ENCODE measurements around the gene MATN1. TPM values are rescaled to one million over a fixed set of nuclear protein-coding genes. Genes with fewer than 3 reads are reported as not detected.

MATN1 gene
- polyA plus RNA-seq, 1 donor, result 0.30 TPM

DNA sequence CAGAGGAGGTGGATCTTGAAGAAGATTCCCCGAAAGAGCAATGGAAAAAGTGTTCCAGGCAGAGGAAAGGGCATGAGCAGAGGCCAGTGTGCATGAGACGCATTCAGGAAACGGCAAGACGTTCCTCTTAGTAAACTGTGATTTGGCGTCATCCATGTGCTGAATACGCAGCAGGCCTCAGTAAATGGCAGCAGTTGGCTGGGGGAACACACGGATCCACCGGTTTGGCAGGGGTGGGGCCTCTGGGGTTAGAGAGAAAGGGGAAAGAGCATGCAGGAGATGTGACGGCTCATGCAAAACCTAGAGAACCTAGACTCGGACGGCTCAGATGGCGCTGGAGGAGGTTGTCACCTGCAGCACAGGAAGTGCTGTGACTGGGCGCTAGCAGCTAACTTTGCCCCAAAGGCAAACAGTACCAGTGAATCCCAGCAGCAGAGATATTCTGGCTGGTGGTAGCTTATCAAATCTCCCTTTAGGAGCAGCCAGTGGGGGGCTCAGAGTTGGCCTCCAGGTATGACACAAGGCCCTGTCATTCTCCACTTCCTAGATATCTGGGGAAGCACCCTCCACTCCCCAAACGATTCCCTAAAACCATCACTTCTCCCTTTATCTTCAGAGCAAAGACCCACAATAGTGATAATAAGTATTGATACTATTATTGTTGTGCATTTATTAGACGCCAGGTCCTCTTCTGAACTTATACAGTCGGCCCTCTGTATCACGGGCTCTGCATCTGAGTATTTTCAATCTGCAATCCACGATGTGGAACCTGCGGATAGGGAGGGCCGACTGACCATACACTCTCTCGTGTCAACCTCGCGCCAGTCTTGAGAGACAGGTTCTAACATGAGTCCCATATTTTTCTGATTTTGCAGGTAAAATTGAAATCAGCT, 26.6 kb upstream of the MATN1 start:
- Histone ChIP-seq H3K27ac (ENCODE audit: low read length) (no peak overlapping the region), H3K27me3 (ENCODE audit: control insufficient read depth, insufficient read depth, low read length) (no peaks in the 10 kb centered on the region), H3K9me3 (ENCODE audit: control insufficient read depth, low read depth, low read length) (no peaks in the 10 kb centered on the region), H3K4me1 (ENCODE audit: control insufficient read depth, insufficient read depth, low read length) (peaks cover 58% of the 10 kb centered on the region), H3K4me3 (ENCODE audit: low read length) (no peak overlapping the region), H3K36me3 (ENCODE audit: control insufficient read depth, insufficient read depth, low read length) (no peaks in the 10 kb centered on the region)
- WGBS (ENCODE audit: insufficient coverage, low lambda C conversion rate), result 74% methylated on average over 3 of the region's 23 CpGs
- DNase-seq, result no peak

DNA sequence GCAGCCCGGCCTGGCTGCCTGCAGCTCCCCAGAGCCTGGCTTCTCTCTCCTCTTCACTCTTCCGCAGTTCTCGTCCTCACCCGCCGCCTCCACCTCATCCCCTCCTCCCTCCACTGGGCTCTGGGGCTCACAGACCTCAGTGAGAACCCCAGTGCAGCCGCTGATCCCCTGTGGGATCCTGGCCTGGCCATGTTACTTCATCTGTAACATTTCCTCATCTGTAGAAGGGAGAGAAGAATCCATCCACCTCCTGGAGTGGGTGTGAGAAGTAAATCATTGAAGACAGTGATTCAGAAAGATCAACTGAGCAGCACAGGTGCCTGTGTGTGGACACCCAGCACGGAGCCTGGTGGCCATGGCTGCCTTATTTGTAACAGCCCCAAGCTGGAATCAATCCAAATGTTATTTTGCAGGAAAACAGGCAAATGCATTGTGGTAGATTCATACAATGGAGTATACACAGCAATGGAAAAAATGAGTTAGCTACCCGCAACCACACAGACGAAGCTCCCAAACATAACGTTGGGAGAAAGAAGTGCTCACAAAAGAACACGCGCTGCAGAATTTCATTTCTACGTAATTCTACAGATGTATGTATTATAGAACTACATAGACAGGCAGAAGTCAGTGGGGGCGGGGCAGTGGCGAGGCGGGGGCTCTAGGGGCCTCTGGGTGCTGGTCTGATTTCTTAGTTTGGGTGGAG, 25.5 kb upstream of the MATN1 start:
- Histone ChIP-seq H3K4me1 (ENCODE audit: control insufficient read depth, insufficient read depth, low read length) (peaks cover 68% of the 10 kb centered on the region), H3K9me3 (ENCODE audit: control insufficient read depth, low read depth, low read length) (no peaks in the 10 kb centered on the region), H3K27me3 (ENCODE audit: control insufficient read depth, insufficient read depth, low read length) (no peaks in the 10 kb centered on the region), H3K4me3 (ENCODE audit: low read length) (no peak overlapping the region), H3K36me3 (ENCODE audit: control insufficient read depth, insufficient read depth, low read length) (no peaks in the 10 kb centered on the region), H3K27ac (ENCODE audit: low read length) (peak overlapping the region; percentile 57)
- WGBS (ENCODE audit: insufficient coverage, low lambda C conversion rate), result no CpG with 5 or more reads among the region's 16 CpGs
- DNase-seq, result peak in 1 of 2 donors; percentile 46

DNA sequence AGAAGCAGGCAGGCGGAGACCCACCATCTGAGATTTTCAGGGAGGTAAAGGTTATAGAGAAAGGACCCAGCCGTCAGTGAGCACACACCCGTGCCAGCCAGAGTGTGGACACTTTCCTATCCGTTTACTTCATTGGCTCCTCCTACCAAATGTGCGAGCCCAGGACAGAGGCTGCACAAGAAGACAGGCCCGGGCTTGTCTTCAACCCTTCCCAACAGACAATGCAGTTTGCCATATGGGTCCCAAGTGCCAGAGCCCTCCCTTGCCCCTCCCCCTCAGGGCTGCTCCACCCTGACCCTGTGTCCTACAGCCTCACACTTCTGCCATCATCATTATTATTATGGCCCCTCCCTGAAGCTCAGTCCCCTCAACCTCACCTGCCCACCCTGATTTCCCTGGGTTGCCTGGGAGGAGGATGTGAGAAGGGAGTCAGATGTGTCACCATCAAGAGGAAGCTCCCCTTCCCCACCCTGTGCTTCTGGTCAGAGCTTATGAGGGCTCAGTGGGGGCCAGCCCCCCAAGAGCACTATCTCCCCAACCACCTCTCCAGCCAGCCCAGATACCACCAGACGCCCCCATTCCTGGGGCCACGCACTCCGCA, 24.8 kb upstream of the MATN1 start:
- no peaks in the 10 kb centered on the region for H3K36me3 ChIP-seq (ENCODE audit: control insufficient read depth, insufficient read depth, low read length)
- peak overlapping the region; percentile 57 for H3K27ac ChIP-seq (ENCODE audit: low read length)
- DNase-seq, result no peak
- WGBS (ENCODE audit: insufficient coverage, low lambda C conversion rate), result no CpG with 5 or more reads among the region's 9 CpGs
- H3K9me3 ChIP-seq (ENCODE audit: control insufficient read depth, low read depth, low read length), result no peaks in the 10 kb centered on the region
- H3K4me1 ChIP-seq (ENCODE audit: control insufficient read depth, insufficient read depth, low read length), result peaks cover 68% of the 10 kb centered on the region
- no peak overlapping the region for H3K4me3 ChIP-seq (ENCODE audit: low read length)
- no peaks in the 10 kb centered on the region for H3K27me3 ChIP-seq (ENCODE audit: control insufficient read depth, insufficient read depth, low read length)

DNA sequence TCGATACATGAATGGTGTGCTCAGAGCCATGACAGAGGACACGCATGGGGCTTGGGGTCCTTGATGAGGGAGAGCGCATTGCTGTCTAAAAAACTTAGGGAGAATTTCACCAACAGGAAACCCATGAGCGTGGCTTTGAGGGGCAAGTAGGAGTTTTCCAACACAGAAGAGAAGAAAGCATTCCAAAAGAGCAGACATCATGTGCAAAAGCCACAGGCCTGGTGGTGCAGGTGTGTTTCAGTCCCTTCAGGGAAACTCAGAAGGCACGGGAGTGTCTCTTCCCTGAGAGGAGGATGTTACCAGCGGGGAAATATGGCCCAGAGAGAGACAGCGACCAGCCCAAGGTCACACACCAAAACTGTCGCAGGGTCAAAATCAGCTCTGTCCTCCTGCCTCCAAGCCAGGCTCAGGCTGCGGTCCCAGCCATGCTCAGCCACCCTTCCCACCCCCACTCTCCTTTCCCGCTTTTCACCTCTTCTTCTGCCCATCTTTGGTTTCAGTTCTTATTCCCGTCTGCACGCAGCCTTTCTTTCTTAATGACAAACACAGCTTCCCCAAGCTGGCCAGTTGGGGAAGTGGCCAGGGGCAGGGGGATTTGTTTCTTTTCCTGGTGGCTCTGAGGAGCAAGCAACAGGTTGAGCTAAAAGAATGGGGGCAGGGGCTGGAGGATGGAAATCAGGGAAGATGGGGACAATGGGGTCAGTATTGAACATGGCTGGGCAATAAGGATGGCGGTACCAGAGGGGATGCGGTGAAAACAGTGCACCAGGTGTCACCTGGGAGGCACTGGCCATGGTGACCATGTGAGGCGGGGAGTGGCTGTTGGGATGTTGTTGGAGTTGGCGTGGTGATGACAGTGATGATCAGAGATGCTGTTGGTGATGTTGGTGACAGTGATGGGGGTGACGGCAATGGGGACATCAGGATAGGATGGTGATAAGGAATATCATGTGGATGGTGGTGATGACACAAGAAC, 23.9 kb upstream of the MATN1 start:
- H3K9me3 ChIP-seq (ENCODE audit: control insufficient read depth, low read depth, low read length), result no peaks in the 10 kb centered on the region
- H3K36me3 ChIP-seq (ENCODE audit: control insufficient read depth, insufficient read depth, low read length), result no peaks in the 10 kb centered on the region
- no peak for DNase-seq
- peak overlapping the region; percentile 91 for H3K27ac ChIP-seq (ENCODE audit: low read length)
- no CpG with 5 or more reads among the region's 17 CpGs for WGBS (ENCODE audit: insufficient coverage, low lambda C conversion rate)
- H3K4me3 ChIP-seq (ENCODE audit: low read length), result no peak overlapping the region
- H3K27me3 ChIP-seq (ENCODE audit: control insufficient read depth, insufficient read depth, low read length), result no peaks in the 10 kb centered on the region
- H3K4me1 ChIP-seq (ENCODE audit: control insufficient read depth, insufficient read depth, low read length), result peaks cover 66% of the 10 kb centered on the region

- H3K9me3 ChIP-seq (ENCODE audit: control insufficient read depth, low read depth, low read length), result no peaks in the 10 kb centered on the region
- H3K27ac ChIP-seq (ENCODE audit: low read length), result peak overlapping the region; percentile 91
- H3K4me1 ChIP-seq (ENCODE audit: control insufficient read depth, insufficient read depth, low read length), result peaks cover 66% of the 10 kb centered on the region
- WGBS (ENCODE audit: insufficient coverage, low lambda C conversion rate), result no CpG with 5 or more reads among the region's 16 CpGs
- H3K27me3 ChIP-seq (ENCODE audit: control insufficient read depth, insufficient read depth, low read length), result no peaks in the 10 kb centered on the region
- peak in 1 of 2 donors; percentile 73 for DNase-seq
- H3K36me3 ChIP-seq (ENCODE audit: control insufficient read depth, insufficient read depth, low read length), result no peaks in the 10 kb centered on the region
- H3K4me3 ChIP-seq (ENCODE audit: low read length), result no peak overlapping the region
Observed at GRCh38 chr1:30746212-30747032, 23.0 kb upstream of the MATN1 start.

DNA sequence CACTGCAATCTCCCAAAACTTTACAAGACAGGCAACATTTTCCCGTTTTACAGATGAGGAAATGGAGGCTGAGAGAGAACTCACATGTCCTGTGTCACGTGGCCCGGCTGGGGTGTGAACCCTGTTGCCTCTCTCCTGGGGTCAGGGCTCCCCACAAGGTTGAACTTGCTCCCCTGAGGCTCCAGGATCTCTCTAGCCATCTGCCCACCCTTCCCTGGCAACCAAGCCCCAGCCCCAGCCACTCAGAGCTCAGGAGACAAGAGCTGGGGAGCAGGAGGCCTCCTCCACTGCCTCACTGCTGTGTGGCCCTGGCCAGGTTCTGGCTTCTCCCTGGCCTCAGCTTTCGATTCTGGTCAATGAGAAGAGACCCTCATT, 22.4 kb upstream of the MATN1 start:
- peak overlapping the region; percentile 91 for H3K27ac ChIP-seq (ENCODE audit: low read length)
- no peaks in the 10 kb centered on the region for H3K36me3 ChIP-seq (ENCODE audit: control insufficient read depth, insufficient read depth, low read length)
- WGBS (ENCODE audit: insufficient coverage, low lambda C conversion rate), result no CpG with 5 or more reads among the region's 4 CpGs
- no peak overlapping the region for H3K4me3 ChIP-seq (ENCODE audit: low read length)
- DNase-seq, result no peak
- no peaks in the 10 kb centered on the region for H3K27me3 ChIP-seq (ENCODE audit: control insufficient read depth, insufficient read depth, low read length)
- H3K4me1 ChIP-seq (ENCODE audit: control insufficient read depth, insufficient read depth, low read length), result peaks cover 67% of the 10 kb centered on the region
- no peaks in the 10 kb centered on the region for H3K9me3 ChIP-seq (ENCODE audit: control insufficient read depth, low read depth, low read length)

DNA sequence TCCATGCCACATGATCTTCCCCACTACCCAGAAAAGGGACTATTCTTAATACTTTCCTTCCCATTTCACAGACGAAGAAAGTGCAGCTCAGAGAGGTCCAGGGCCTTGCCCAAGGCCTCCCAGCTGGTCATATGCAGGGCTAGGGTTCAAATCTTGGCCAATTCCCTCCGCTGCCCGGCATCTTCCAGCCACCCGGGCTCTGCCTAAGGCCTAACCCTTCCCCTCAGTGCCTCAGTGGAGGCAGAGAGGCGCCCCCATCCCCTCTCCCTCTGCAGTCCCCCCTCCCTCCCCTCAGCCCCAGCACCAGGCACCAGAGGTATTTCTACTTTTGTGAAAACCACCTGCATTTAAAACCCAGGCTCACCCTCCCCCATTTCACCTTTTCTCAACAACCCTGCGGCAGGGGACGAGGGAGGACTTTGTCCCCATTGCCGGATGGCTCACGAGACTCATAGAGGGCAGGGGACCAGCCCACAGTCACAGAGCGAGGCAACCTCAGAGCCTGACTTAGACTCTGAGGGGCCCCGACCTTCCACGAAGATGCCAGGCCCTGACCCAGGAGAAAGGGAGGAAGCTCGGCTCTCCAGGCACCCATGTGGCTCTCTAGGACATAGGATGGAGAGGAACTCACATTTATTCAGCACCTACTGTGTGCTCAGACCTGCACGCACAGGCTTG, 21.9 kb upstream of the MATN1 start:
- no peaks in the 10 kb centered on the region for H3K9me3 ChIP-seq (ENCODE audit: control insufficient read depth, low read depth, low read length)
- peaks cover 67% of the 10 kb centered on the region for H3K4me1 ChIP-seq (ENCODE audit: control insufficient read depth, insufficient read depth, low read length)
- no peaks in the 10 kb centered on the region for H3K36me3 ChIP-seq (ENCODE audit: control insufficient read depth, insufficient read depth, low read length)
- WGBS (ENCODE audit: insufficient coverage, low lambda C conversion rate), result no CpG with 5 or more reads among the region's 14 CpGs
- peak overlapping the region; percentile 91 for H3K27ac ChIP-seq (ENCODE audit: low read length)
- H3K27me3 ChIP-seq (ENCODE audit: control insufficient read depth, insufficient read depth, low read length), result no peaks in the 10 kb centered on the region
- peak; percentile 88 to 93 for DNase-seq
- H3K4me3 ChIP-seq (ENCODE audit: low read length), result no peak overlapping the region

- Histone ChIP-seq H3K36me3 (ENCODE audit: control insufficient read depth, insufficient read depth, low read length) (no peaks in the 10 kb centered on the region), H3K27ac (ENCODE audit: low read length) (peak overlapping the region; percentile 91), H3K4me3 (ENCODE audit: low read length) (no peak overlapping the region), H3K27me3 (ENCODE audit: control insufficient read depth, insufficient read depth, low read length) (no peaks in the 10 kb centered on the region), H3K4me1 (ENCODE audit: control insufficient read depth, insufficient read depth, low read length) (peaks cover 71% of the 10 kb centered on the region), H3K9me3 (ENCODE audit: control insufficient read depth, low read depth, low read length) (peaks cover 5% of the 10 kb centered on the region)
- no peak for DNase-seq
- no CpG with 5 or more reads among the region's 7 CpGs for WGBS (ENCODE audit: insufficient coverage, low lambda C conversion rate)
Observed at GRCh38 chr1:30744060-30744756, 20.8 kb upstream of the MATN1 start.
